Right lobe of liver (tissue), 4 donors: ENCODE results near the gene TPSD1.

Source experiments
- POLR2A ChIP-seq: fragments of 450-650 bp; IDR thresholded peaks from one replicate; pipeline ENCODE4 v1.6.1; 2017; ENCODE audit warnings: antibody characterized with exemption, mild to moderate bottlenecking
- TF ChIP-seq, protein P1 (sequence below), 4 donors: fragments of 200-600 bp in 3 of 4; fragments of 450-650 bp in 1 of 4; IDR thresholded peaks; one replicate each; pipeline versions ENCODE4 v1.5.1 to v1.8.0; 2016 to 2022; ENCODE audit warnings: antibody characterized with exemption in 4 of 4, mild to moderate bottlenecking in 2 of 4
- donor health status: DM: no; HTN: no; CAD: no.
- donor health status: DM: no; HTN: no; CAD: no.
- donor health status: DM: no; HTN: yes; CAD: no.

DNA sequence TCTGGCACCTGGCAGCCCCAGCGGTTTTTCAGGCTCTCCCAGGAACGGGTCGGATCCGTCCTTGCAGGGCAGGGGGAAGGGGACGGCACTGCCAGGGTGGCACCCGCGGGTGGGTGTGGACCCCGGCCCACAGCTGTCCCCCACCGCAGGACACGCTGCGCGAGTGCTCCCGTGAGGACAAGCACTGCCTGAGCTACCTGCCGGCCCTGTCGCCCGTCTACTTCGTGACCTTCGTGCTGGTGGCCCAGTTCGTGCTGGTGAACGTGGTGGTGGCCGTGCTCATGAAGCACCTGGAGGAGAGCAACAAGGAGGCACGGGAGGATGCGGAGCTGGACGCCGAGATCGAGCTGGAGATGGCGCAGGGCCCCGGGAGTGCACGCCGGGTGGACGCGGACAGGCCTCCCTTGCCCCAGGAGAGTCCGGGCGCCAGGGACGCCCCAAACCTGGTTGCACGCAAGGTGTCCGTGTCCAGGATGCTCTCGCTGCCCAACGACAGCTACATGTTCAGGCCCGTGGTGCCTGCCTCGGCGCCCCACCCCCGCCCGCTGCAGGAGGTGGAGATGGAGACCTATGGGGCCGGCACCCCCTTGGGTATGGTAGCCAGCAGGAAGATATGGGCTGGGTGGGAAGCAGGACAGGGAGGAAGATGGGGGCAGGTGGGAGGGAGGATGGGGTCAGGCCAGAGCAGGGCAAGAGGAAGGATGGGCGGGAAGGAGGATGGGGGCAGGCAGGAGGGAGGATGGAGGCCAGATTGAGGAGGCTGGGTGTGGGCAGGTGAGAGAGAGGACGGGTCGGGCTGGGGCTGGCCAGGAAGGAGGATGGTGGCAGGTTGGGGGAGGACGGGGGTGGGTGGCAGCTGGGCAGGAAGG, 37.6 kb upstream of the TPSD1 start:
- no peak for TF ChIP-seq POLR2A
- TF ChIP-seq, protein P1, sequence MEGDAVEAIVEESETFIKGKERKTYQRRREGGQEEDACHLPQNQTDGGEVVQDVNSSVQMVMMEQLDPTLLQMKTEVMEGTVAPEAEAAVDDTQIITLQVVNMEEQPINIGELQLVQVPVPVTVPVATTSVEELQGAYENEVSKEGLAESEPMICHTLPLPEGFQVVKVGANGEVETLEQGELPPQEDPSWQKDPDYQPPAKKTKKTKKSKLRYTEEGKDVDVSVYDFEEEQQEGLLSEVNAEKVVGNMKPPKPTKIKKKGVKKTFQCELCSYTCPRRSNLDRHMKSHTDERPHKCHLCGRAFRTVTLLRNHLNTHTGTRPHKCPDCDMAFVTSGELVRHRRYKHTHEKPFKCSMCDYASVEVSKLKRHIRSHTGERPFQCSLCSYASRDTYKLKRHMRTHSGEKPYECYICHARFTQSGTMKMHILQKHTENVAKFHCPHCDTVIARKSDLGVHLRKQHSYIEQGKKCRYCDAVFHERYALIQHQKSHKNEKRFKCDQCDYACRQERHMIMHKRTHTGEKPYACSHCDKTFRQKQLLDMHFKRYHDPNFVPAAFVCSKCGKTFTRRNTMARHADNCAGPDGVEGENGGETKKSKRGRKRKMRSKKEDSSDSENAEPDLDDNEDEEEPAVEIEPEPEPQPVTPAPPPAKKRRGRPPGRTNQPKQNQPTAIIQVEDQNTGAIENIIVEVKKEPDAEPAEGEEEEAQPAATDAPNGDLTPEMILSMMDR (IDR thresholded peaks at IDR 0.05) = no peak
